GM23338 (cell line): ENCODE results near the gene PORCN. TPM values are rescaled to one million over a fixed set of nuclear protein-coding genes. Genes with fewer than 3 reads are reported as not detected.

ENCODE experiments used
- ATAC-seq: fragments of 200-7000 bp; cut with Tn5 transposase; 3 replicates; pipeline ENCODE4 v1.9.1; 2020
- DNase-seq: peaks from one replicate; pipeline ENCODE4 v3.0.0-alpha.2; 2015; ENCODE audit warnings: low spot score
- H2AFZ ChIP-seq: fragments of 200-600 bp; sonication (generic); 2 replicates; pipeline ENCODE4 v1.8.0; 2016; ENCODE audit warnings: antibody characterized with exemption, mild to moderate bottlenecking, moderate library complexity
- H3F3A ChIP-seq: fragments of 200-600 bp; sonication (generic); replicated peaks from 2 replicates; pipeline ENCODE4 v1.8.0; 2017; ENCODE audit warnings: antibody characterized with exemption, mixed run types, low read depth
- H3K27ac ChIP-seq: fragments of 200-600 bp; sonication (generic); 2 replicates; pipeline ENCODE4 v1.6.1; 2016; ENCODE audit warnings: low read depth
- H3K27me3 ChIP-seq: fragments of 200-600 bp; sonication (generic); 2 replicates; pipeline ENCODE4 v1.8.0; 2016; ENCODE audit warnings: mild to moderate bottlenecking, mixed run types, moderate library complexity; ENCODE audit not compliant: insufficient read depth
- H3K36me3 ChIP-seq: fragments of 200-600 bp; sonication (generic); 2 replicates; pipeline ENCODE4 v1.8.0; 2016; ENCODE audit warnings: mild to moderate bottlenecking; ENCODE audit not compliant: insufficient read depth
- H3K4me1 ChIP-seq: fragments of 200-600 bp; sonication (generic); 2 replicates; pipeline ENCODE4 v1.8.0; 2016; ENCODE audit warnings: mild to moderate bottlenecking, moderate library complexity; ENCODE audit not compliant: insufficient read depth
- H3K4me2 ChIP-seq: fragments of 200-600 bp; sonication (generic); 2 replicates; pipeline ENCODE4 v1.7.1; 2017; ENCODE audit warnings: mixed run types
- H3K4me3 ChIP-seq: fragments of 200-600 bp; sonication (generic); 2 replicates; pipeline ENCODE4 v1.6.1; 2016; ENCODE audit warnings: mixed run types
- H3K79me2 ChIP-seq: fragments of 200-600 bp; sonication (generic); replicated peaks from 2 replicates; pipeline ENCODE4 v1.8.0; 2017; ENCODE audit warnings: mild to moderate bottlenecking; ENCODE audit not compliant: insufficient read depth
- H3K9me2 ChIP-seq: fragments of 200-600 bp; sonication (generic); 2 replicates; pipeline ENCODE4 v1.8.0; 2017; ENCODE audit not compliant: insufficient read depth
- H4K20me1 ChIP-seq: fragments of 200-600 bp; sonication (generic); replicated peaks from 2 replicates; pipeline ENCODE4 v1.8.0; 2017; ENCODE audit warnings: mild to moderate bottlenecking; ENCODE audit not compliant: insufficient read depth
- H3K27ac Mint-ChIP-seq: 2 replicates; pipeline ENCODE4 v1.8.0; 2020; ENCODE audit warnings: inconsistent platforms, mild to moderate bottlenecking, moderate library complexity, mixed read lengths
- H3K27me3 Mint-ChIP-seq: 3 replicates; pipeline ENCODE4 v1.8.0; 2022; ENCODE audit warnings: low read depth, mild to moderate bottlenecking, moderate library complexity, mixed read lengths, inconsistent platforms; ENCODE audit not compliant: insufficient read depth, poor library complexity
- H3K36me3 Mint-ChIP-seq: 3 replicates; pipeline ENCODE4 v1.8.0; 2021; ENCODE audit warnings: low read depth, mild to moderate bottlenecking, inconsistent platforms, moderate library complexity, mixed read lengths
- H3K4me1 Mint-ChIP-seq: 3 replicates; pipeline ENCODE4 v1.8.0; 2020; ENCODE audit warnings: mild to moderate bottlenecking, inconsistent platforms, mixed read lengths
- H3K4me3 Mint-ChIP-seq: 3 replicates; pipeline ENCODE4 v1.8.0; 2021; ENCODE audit warnings: moderate library complexity, mild to moderate bottlenecking, inconsistent platforms, mixed read lengths
- H3K9me3 Mint-ChIP-seq: 3 replicates; pipeline ENCODE4 v1.8.0; 2020; ENCODE audit warnings: moderate library complexity, mild to moderate bottlenecking, inconsistent platforms, mixed read lengths
- ETS1 ChIP-seq: IDR thresholded peaks from 2 replicates; pipeline ENCODE4 v1.6.1; 2016; ENCODE audit warnings: antibody characterized with exemption
- EZH2 ChIP-seq: fragments of 200-600 bp; sonication (generic); IDR thresholded peaks from one replicate; pipeline ENCODE4 v1.8.0; 2017; ENCODE audit warnings: antibody characterized with exemption, mild to moderate bottlenecking, low read depth; ENCODE audit not compliant: unreplicated experiment
- EZH2phosphoT487 ChIP-seq: fragments of 200-600 bp; sonication (generic); IDR thresholded peaks from one replicate; pipeline ENCODE4 v1.8.1; 2018; ENCODE audit warnings: antibody characterized with exemption; ENCODE audit not compliant: unreplicated experiment
- JUNB ChIP-seq: IDR thresholded peaks from one replicate; pipeline ENCODE4 v1.6.1; 2016; ENCODE audit warnings: antibody characterized with exemption; ENCODE audit not compliant: unreplicated experiment
- NANOG ChIP-seq: IDR thresholded peaks from 2 replicates; pipeline ENCODE4 v1.6.1; 2016; ENCODE audit warnings: antibody characterized with exemption, borderline replicate concordance
- POLR2AphosphoS5 ChIP-seq: IDR thresholded peaks from 2 replicates; pipeline ENCODE4 v1.6.1; 2016; ENCODE audit warnings: antibody characterized with exemption, low read depth
- REST ChIP-seq: IDR thresholded peaks from one replicate; pipeline ENCODE4 v1.6.1; 2018; ENCODE audit warnings: antibody characterized with exemption; ENCODE audit not compliant: unreplicated experiment
- STAT1 ChIP-seq: IDR thresholded peaks from one replicate; pipeline ENCODE4 v1.6.1; 2016; ENCODE audit warnings: antibody characterized with exemption; ENCODE audit not compliant: unreplicated experiment
- ZNF462 ChIP-seq: fragments of 250-450 bp; sonication (Bioruptor Pico); IDR thresholded peaks from 2 replicates; pipeline ENCODE4 v1.5.0; 2020; ENCODE audit warnings: mild to moderate bottlenecking, moderate library complexity
- polyA plus RNA-seq: library from polyadenylated mRNA; unstranded; fragments of >200 nt; fragmentation: Nextera tagmentation; extraction: Ambion mirVana; gene quantifications from 2 replicates; pipeline ENCODE4 v1.2.1, GENCODE V29; 2016
- total RNA-seq: library from RNA; depleted of rRNA; stranded (reverse); fragments of >200 nt; shearing (Covaris generic); gene quantifications from 2 replicates; pipeline ENCODE4 v1.2.3, GENCODE V29; 2014

PORCN gene
- total and polyA plus RNA-seq, 2 experiments from 2014 or later = 19.4 to 28.5 TPM

GRCh38 chrX:48472851-48473703 is 35.7 kb upstream of the PORCN start (continued):
- TF ChIP-seq ZNF462 (CRISPR knock-in tag) (no peak), STAT1 (no peak), POLR2AphosphoS5 (no peak)

GRCh38 chrX:48473704-48473990 is 35.1 kb upstream of the PORCN start:
- H3K4me2 ChIP-seq = peak overlapping the region; percentile 67; the same call in 1 of the 2 replicates
- peaks cover 18% of the 10 kb centered on the region for H3K79me2 ChIP-seq
- TF ChIP-seq EZH2 (no peak), NANOG (no peak), EZH2phosphoT487 (no peak), JUNB (no peak), ETS1 (no peak), REST (no peak)
- H3K4me1 ChIP-seq = peaks cover 4% of the 10 kb centered on the region; the same call in 1 of the 2 replicates
- Mint-ChIP-seq H3K4me1 (peaks cover 48% of the 10 kb centered on the region), H3K27me3 (peaks cover 11% of the 10 kb centered on the region), H3K36me3 (no peaks in the 10 kb centered on the region; the same call in 2 of the 3 replicates), H3K4me3 (peak overlapping the region; percentile 56), H3K9me3 (no peaks in the 10 kb centered on the region; the same call in none of the 3 replicates), H3K27ac (peak overlapping the region; percentile 95)
- H4K20me1 ChIP-seq = no peaks in the 10 kb centered on the region
- no peak for ATAC-seq
- H3K9me2 ChIP-seq = no peaks in the 10 kb centered on the region
- no peaks in the 10 kb centered on the region for H3F3A ChIP-seq
- no peaks in the 10 kb centered on the region for H3K36me3 ChIP-seq
- no peak for DNase-seq
- H3K27ac ChIP-seq = peak overlapping the region; percentile 85; the same call in 1 of the 2 replicates
- no peaks in the 10 kb centered on the region for H3K27me3 ChIP-seq
- H2AFZ ChIP-seq = no peak overlapping the region
- H3K4me3 ChIP-seq = no peak overlapping the region
